Parathyroid adenoma (tissue), 2 donors: ENCODE results near the gene SLC22A17.
"Not testable (repeated sequence)": the region's sequence is repeated elsewhere in the genome, so short reads cannot be mapped to it uniquely, and the experiment has no call there.

ENCODE experiments used
- H2AFZ ChIP-seq: fragments of 300-600 bp; sonication (generic); one replicate; pipeline ENCODE4 v1.7.0; 2017; ENCODE audit warnings: antibody characterized with exemption, mild to moderate bottlenecking
- H3K27ac ChIP-seq: fragments of 300-600 bp; sonication (generic); one replicate; pipeline ENCODE4 v1.7.0; 2017
- H3K27me3 ChIP-seq: fragments of 300-600 bp; sonication (generic); one replicate; pipeline ENCODE4 v1.7.0; 2017; ENCODE audit warnings: low read length; ENCODE audit not compliant: control insufficient read depth, insufficient read depth
- H3K36me3 ChIP-seq: fragments of 300-600 bp; sonication (generic); one replicate; pipeline ENCODE4 v1.7.0; 2017; ENCODE audit warnings: low read length; ENCODE audit not compliant: control insufficient read depth, insufficient read depth
- H3K4me1 ChIP-seq: fragments of 300-600 bp; sonication (generic); one replicate; pipeline ENCODE4 v1.7.0; 2017; ENCODE audit warnings: control low read depth
- H3K4me2 ChIP-seq: fragments of 300-600 bp; sonication (generic); one replicate; pipeline ENCODE4 v1.7.0; 2017; ENCODE audit warnings: low read length
- H3K4me3 ChIP-seq: fragments of 300-600 bp; sonication (generic); one replicate; pipeline ENCODE4 v1.7.0; 2017; ENCODE audit warnings: low read depth, low read length
- H3K79me2 ChIP-seq: fragments of 300-600 bp; sonication (generic); one replicate; pipeline ENCODE4 v1.7.0; 2017; ENCODE audit warnings: control low read depth
- H3K9ac ChIP-seq: fragments of 300-600 bp; sonication (generic); one replicate; pipeline ENCODE4 v1.7.0; 2017; ENCODE audit warnings: mild to moderate bottlenecking
- H3K9me3 ChIP-seq: fragments of 300-600 bp; sonication (generic); one replicate; pipeline ENCODE4 v1.7.0; 2017; ENCODE audit warnings: low read length; ENCODE audit not compliant: control insufficient read depth
- TF ChIP-seq, protein P1 (sequence below): fragments of 300-600 bp; sonication (generic); IDR thresholded peaks from one replicate; pipeline ENCODE4 v1.7.0; 2017; ENCODE audit warnings: antibody characterized with exemption, mild to moderate bottlenecking
- donor health status: primary hyperparathyroidism.

SLC22A17 gene

DNA sequence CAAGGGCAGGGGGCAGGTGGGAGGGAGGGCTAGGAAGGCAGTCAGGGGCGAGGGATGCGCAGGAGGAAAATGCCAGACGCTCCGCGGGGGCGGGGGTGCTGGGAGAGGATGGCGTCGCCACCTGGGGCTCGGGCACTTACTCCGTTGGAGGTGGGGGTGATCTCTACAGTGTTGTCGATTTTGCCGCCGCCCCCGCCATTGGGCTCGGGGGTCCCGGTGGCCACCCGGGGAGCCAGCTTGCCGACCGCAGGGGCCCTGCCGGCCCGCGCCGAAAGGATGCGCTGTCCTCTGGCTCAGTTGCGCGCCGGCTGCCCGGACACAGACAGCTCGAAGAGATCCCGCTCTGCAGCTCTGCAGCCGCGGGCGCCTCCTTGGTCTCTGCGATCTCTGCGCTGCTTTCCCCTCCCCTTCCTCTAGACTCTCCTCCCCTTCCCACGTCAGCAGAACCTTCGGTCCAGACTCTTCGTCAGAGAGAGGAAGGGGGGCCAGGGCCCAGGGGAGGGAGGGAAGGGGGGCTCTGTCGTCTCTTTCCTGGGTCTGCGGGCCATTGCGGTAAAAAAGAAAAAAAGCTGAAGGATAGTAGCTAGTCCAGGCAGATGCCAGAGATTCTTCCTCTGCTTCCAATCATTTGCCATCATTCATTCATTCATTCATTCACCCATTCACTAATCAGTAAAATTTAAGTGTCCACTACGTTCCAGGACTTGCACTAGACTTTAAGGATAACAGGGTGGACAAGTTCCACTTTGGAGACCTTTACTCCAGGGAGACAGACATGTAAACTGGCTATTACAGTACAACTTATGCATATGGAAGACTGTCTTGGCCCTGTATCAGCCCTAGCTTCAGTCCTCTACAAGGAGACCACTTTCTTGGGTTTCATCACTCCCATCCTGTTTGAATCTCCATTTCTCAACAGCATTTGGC is at the start of gene SLC22A17:
Gene SLC22A17 (minus strand): TSS at position 382 of the 927 bp plus-strand sequence.
- Histone ChIP-seq H3K9ac (peak within 1 kb of the TSS; percentile 56), H3K27ac (peak within 1 kb of the TSS; percentile 39), H3K4me2 (peak within 1 kb of the TSS; percentile 91), H3K4me1 (peaks cover 7% of the 10 kb centered on the region), H3K4me3 (peak within 1 kb of the TSS; percentile 51), H3K27me3 (no peaks in the 10 kb centered on the region), H2AFZ (peak within 1 kb of the TSS; percentile 89), H3K9me3 (no peaks in the 10 kb centered on the region), H3K79me2 (no peaks in the 10 kb centered on the region), H3K36me3 (no peaks in the 10 kb centered on the region)
- TF ChIP-seq, protein P1, sequence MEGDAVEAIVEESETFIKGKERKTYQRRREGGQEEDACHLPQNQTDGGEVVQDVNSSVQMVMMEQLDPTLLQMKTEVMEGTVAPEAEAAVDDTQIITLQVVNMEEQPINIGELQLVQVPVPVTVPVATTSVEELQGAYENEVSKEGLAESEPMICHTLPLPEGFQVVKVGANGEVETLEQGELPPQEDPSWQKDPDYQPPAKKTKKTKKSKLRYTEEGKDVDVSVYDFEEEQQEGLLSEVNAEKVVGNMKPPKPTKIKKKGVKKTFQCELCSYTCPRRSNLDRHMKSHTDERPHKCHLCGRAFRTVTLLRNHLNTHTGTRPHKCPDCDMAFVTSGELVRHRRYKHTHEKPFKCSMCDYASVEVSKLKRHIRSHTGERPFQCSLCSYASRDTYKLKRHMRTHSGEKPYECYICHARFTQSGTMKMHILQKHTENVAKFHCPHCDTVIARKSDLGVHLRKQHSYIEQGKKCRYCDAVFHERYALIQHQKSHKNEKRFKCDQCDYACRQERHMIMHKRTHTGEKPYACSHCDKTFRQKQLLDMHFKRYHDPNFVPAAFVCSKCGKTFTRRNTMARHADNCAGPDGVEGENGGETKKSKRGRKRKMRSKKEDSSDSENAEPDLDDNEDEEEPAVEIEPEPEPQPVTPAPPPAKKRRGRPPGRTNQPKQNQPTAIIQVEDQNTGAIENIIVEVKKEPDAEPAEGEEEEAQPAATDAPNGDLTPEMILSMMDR = no peak

DNA sequence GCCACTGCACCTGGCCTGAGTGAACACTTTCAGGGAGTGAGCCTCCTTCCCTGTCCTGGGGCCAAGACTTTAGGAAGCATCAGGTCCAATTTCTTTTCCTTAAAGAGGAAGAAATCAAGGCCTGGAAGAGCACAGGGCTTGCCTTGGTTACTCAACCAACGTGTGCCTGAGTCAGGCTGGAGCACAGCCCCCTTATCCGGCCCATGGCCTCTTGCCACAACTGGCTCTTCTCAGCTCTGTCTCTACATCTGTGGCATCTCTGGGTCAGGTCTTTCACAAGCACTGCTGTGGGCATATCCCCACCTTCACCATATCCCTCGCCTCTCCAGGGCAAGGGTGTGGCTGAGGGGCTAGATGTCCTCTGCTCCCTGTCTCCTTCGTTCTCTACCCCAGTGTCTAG is 48.6 kb upstream of the SLC22A17 start:
- no peak overlapping the region for H3K9ac ChIP-seq
- no peak overlapping the region for H3K27ac ChIP-seq
- no peaks in the 10 kb centered on the region for H3K79me2 ChIP-seq
- H3K4me1 ChIP-seq = no peaks in the 10 kb centered on the region
- no peaks in the 10 kb centered on the region for H3K36me3 ChIP-seq
- TF ChIP-seq, protein P1 = no peak
- H3K9me3 ChIP-seq = no peaks in the 10 kb centered on the region
- H2AFZ ChIP-seq = no peak overlapping the region
- H3K27me3 ChIP-seq = no peaks in the 10 kb centered on the region
- no peak overlapping the region for H3K4me2 ChIP-seq
- no peak overlapping the region for H3K4me3 ChIP-seq

DNA sequence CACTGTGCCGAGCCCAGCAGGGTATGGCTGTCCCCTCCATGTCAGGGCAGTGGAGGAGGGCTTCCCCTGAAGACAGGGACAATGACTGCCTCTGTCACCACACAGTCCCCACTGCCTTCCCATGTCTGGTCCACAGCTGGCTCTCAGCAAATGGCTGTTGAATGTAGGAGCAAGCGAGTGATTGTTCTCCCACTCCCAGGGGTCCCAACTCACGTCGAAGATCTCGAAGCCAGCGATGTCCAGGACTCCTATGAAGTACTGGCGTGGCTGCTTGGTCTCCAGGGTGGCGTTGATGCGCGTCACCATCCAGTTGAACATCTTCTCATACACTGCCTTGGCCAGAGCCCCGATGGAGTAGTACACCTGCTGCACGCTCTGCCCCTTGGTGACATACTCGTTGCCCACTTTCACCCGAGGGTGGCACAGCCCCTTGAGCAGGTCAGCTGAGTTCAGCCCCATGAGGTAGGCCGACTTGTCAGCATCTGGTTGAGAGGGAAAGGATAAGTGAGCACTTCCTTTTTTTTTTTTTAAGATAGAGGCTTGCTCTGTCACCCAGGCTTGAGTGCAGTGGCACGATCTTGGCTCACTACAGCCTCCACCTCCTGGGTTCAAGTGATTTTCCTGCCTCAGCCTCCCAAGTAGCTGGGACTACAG is 47.9 kb upstream of the SLC22A17 start:
- not testable (repeated sequence) for H3K4me2 ChIP-seq, H3K27ac ChIP-seq, H3K79me2 ChIP-seq, H3K4me1 ChIP-seq, H3K9ac ChIP-seq, H3K36me3 ChIP-seq, H2AFZ ChIP-seq, H3K9me3 ChIP-seq, H3K4me3 ChIP-seq, H3K27me3 ChIP-seq

DNA sequence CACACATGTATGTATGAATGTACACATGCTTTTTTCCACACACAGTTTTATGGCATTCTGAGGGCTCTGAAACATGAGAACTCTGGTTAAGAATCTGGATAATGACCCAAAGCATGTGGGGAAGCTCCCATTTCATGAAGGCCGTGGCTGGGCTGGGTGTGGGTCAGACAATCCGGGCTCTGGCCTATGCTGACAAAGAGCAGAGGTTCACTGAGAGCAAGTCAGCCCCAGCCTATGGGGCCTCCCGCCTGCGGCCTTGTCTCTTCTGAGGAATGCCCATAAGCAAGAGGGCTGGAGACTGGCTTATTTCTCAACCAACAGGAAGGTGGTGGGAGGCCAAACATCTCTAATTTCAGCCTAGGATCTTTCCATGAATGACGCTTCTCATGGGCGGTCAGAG is 46.9 kb upstream of the SLC22A17 start:
- no peak overlapping the region for H3K4me3 ChIP-seq
- TF ChIP-seq, protein P1 = no peak
- H3K79me2 ChIP-seq = no peaks in the 10 kb centered on the region
- H3K9me3 ChIP-seq = no peaks in the 10 kb centered on the region
- no peak overlapping the region for H2AFZ ChIP-seq
- H3K27ac ChIP-seq = no peak overlapping the region
- no peak overlapping the region for H3K4me2 ChIP-seq
- H3K27me3 ChIP-seq = no peaks in the 10 kb centered on the region
- H3K4me1 ChIP-seq = no peaks in the 10 kb centered on the region
- H3K36me3 ChIP-seq = no peaks in the 10 kb centered on the region
- no peak overlapping the region for H3K9ac ChIP-seq

DNA sequence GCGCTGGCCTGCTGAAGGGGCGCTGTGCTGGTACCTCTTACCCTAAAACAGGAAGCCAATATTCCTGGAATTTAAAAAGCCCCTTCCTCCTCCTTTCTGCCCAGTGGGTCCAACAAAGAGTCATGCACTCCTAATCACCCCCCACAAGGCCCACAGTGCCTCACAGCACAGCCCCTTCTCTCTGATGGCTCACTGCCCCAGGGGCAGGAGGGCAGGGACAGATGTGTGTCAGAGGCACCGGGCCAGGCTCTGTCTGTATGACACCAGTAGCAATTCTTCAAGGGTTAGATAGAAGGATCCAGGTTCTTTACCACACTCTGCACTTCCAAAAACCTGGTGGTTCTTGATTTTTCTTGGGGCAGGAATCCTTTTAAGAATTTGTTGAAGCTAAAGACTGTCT is 46.4 kb upstream of the SLC22A17 start:
- Histone ChIP-seq H3K79me2 (no peaks in the 10 kb centered on the region), H3K27me3 (no peaks in the 10 kb centered on the region), H2AFZ (no peak overlapping the region), H3K36me3 (no peaks in the 10 kb centered on the region), H3K4me3 (no peak overlapping the region), H3K27ac (no peak overlapping the region), H3K4me1 (no peaks in the 10 kb centered on the region), H3K9ac (no peak overlapping the region), H3K9me3 (no peaks in the 10 kb centered on the region), H3K4me2 (no peak overlapping the region)
- TF ChIP-seq, protein P1 = no peak
